Measurements from ENCODE around the gene KSR2.
"Not testable (repeated sequence)": the region's sequence is repeated elsewhere in the genome, so short reads cannot be mapped to it uniquely, and the experiment has no call there.

Gene KSR2

DNA sequence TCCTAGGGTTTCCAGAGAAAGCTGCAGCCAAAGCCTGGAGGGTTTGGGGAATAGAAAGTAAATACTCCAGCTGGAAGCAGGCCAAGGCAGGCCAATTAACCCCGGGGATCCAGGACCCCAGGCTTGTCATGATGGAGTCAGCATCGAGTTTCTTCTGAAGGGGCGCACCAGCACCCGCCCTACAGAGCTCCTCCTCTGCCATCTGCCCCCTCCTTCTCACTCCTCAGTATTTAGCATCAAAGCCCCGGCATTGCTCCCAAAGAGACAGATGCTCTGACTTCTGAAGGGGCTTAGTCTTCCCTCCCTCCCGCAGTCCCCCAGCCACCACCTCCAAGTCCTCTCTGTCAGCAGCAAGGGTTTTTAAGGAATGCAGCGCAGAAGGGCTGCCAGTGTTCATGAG lies 322.3 kb downstream of the KSR2 start:
- DNase-seq (ENCODE audit: low read depth in 4 of 4, low spot score in 1 of 4): no peak

DNA sequence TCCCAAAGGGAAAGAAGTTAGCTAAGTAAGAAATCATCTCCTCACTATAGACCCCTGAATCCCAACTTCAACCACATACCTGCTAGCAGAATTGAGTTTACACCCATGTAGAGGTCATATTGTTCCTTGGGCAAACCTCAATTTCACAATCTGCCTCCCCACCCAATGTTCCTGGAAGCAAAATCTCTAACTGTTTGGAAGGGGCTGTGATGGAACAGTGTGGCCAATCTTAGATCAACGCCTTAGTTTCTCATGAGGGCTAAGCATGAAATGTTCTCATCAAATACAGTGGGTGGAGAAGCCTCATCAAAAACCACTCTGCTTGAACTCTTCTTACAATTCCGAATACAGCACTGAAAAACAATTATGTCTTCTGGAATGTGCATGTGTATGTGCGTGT lies 323.3 kb downstream of the KSR2 start:
- no peak for DNase-seq (ENCODE audit: low read depth in 4 of 4, low spot score in 1 of 4)

DNA sequence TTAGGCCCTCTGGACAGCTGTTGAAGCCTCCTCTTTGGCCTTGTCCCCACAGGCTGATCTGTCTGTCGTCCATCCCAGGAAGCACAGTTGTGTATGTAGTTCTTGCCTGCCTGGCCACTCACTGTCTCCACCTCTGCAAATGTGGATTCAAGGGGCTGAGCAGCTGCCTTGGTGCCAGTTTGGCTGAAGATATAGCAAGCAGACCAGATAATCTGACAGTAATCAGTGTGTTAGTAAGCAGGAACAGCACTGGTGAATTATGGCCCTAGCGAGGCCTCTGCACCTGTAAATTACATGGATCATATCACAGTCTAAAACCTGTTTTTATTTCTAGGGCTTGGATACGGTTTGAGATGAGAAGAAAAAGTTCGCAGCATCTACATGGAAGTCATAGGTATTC lies 324.8 kb downstream of the KSR2 start:
- no peak for DNase-seq (ENCODE audit: low read depth in 4 of 4, low spot score in 1 of 4)

DNA sequence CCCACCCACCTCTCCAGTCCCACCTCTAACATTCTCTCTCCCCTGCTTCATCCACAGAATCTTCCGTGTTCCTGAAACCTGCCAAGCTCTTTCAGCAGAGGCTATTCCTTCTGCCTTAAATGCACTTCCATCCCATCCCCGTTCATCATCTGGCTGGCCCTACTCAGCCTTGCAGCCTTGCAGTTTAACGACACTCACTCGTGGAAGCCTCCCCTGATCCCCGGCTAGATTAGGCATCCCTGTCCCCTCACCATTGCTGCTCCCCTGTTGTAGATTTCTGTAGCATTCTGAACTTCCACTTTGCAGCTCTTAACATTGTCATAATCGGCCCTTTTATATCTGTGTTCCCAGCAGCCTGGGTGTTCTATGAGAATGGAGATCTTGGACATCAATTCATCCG lies 326.9 kb downstream of the KSR2 start:
- DNase-seq (ENCODE audit: low read depth in 4 of 4, low spot score in 1 of 4): no peak

DNA sequence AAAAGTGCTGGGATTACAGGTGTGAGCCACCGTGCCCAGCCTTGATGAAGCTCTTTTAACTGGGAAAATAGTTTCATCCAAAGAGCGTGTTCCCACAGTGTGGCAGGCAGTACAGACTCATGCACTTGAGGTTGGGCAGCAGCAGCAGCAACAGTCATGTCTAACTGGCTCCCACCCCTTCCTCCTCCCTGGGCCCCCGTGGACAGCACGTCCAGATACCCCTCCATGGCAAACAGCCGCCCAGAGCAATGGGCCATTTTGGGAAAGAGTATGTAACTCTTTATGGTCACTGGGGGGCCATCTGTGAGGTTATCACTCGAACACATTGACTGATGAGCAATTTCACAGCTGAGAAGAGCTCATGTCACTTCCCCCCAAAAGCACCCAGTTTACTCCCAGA lies 328.3 kb downstream of the KSR2 start:
- DNase-seq (ENCODE audit: low read depth in 4 of 4, low spot score in 1 of 4): no peak

DNA sequence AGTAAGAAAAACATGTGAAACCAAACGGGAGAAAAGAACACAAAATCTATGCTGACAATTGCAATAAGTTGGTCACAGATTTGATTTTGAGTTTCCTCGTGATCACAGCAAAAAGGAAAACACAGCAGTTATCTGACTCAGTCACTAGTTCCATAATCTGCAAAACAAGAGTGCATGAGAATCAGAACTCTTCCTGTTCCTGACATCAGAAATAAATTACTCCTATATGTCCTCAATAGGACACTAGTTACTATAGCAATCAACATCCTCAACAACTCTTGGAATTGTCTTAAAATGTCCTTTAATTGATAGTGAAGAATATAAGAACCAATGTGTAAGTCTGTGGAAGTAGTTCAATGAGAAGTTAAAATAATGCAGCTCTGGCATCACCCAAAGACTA lies 339.3 kb downstream of the KSR2 start:
- DNase-seq (ENCODE audit: low read depth in 4 of 4, low spot score in 1 of 4): no peak

DNA sequence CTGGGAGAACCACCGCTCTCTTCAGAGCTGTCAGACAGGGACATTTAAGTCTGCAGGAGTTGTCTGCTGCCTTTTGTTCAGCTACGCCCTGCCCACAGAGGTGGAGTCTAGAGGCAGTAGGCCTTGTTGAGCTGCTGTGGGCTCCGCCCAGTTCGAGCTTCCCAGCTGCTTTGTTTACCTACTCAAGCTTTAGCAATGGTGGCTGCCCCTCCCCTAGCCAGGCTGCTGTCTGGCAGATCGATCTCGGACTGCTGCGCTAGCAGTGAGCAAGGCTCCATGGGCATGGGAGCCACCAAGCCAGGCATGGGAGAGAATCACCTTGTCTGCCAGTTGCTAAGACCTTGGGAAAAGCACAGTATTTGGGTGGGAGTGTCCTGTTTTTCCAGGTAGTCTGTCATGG lies 340.1 kb downstream of the KSR2 start:
- not testable (repeated sequence) for DNase-seq (ENCODE audit: low read depth in 4 of 4, low spot score in 1 of 4)

DNA sequence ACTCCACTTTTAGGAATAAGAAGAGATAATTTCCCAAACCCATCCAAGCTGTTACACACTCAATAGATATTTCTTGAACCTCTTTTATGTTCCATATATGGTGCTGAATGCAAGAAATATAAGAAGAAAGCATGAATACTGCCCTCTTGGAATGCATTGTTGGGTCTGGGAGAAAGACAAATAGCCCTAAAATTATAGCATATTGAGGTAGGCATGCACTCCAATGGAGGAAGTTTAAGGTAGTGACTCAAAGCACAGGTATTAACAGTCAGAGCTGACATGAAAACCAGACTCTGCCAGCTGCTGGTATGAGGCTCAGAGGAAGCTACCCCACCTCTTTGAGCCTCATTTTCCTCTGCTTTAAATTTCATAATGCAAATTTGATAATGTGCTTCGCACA lies 346.0 kb downstream of the KSR2 start:
- no peak for DNase-seq (ENCODE audit: low read depth in 4 of 4, low spot score in 1 of 4)

DNA sequence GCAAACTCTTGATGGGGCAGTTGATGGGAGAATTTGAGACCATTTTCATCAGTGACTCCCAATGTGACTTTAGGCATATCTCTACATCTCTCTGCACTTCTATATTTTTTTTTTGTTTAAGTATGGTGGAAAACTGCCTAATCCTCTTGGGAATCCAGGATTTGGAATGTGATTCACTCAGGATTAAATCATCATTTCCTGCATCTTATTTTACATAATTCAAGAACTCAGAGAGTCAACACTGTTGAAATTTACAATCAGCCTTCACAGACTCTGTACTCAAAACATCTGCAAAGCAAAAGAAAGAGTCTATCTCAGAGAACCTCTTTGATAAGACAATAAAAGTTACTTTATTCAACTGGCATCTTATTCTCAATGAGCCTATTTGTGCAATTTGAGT lies 346.7 kb downstream of the KSR2 start:
- no peak for DNase-seq (ENCODE audit: low read depth in 4 of 4, low spot score in 1 of 4)

DNA sequence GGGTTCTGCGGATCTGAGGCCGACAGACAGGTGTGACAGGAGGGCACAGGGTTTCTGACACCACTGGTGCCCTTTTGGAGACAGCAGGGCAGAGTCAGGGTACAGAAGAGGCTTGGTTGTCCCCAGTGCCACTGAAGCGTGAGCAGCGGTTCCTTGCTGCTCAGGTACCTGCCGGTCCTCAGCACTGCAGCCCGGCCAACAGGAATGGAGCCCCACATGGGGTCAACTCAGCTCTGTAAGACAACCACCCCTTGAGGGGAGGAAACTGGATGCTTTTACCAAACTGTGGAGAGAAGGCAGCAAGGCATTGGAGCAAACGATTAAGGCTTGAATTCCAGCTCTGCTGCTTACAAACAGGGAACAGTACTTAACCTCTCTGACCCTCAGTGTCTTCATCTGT lies 361.0 kb downstream of the KSR2 start:
- no peak for DNase-seq (ENCODE audit: low read depth in 4 of 4, low spot score in 1 of 4)

DNA sequence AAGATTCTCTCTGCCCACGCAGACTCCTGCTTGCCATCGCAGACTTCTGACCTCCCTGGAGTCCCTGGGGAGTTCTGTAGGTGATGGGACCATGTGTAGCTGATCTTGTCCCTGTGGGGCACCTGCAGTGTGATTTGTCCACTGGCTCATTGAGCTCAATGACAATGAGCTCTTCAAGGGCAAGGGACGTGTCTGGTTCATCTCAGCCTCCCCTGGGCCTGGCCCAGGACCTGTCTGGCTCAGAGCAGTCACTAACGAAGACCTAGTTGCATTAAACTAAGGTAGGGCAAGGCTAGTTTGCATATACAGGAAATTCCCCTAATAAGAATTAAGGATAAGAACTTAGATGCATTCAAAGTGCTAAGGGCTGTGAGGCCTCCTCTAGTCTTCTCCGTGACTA lies 361.8 kb downstream of the KSR2 start:
- DNase-seq (ENCODE audit: low read depth in 4 of 4, low spot score in 1 of 4): no peak

DNA sequence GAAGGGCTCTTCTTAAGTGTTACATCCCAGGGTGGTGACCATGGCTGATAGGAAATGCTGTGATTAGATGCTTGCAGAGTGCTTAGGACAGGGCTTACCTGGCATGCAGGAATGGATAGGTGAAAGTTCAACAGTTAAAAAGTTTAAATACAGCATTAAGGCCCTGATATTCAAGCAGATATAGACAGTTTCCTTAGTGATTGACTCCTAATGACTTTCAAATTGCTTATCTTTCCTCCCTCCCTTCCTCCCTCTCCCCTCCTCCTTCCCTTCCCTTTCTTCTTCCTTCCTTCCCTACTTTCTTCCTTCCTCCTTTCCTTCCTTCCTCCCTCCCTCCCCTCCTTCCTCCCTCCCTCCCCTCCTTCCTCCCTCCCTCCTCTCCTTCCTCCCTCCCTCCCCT lies 362.8 kb downstream of the KSR2 start:
- no peak for DNase-seq (ENCODE audit: low read depth in 4 of 4, low spot score in 1 of 4)

DNA sequence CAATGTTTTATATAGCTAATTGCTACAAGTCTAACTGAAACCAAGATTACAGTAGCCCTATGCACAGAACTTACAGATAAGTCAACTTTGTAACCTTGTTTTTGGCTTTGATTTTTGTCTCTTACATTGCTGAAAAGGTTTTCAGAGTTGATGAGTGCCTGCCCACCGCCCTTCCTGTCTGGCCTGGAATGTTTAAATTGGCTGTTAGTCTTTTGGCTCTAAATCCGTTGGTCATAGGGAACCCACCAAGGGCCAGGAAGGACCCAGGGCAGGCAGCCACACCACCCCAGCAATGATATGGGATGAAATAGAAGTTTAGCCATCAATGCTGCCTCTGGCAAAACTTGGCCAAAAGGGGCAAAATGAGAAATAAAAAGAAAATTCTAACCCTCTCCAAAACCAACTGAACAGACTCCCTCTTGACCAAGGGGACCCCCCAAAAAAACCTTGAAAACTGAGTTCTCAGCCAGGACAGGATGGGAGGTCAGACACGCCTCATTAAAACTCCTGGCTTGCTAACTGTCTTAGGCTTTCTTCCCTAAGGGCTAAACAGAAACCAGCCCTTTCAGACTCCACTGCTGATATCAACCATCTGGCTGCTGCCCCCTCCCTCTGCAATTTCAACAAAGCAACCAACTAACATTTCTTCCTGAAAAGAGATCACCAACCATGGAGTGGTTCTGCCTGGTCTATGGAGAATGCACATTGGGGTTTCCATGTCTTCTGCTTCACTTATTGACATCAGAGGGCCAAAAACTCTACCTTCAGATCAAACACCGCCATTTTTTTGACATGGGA lies 365.3 kb downstream of the KSR2 start:
- no peak for DNase-seq (ENCODE audit: low read depth in 4 of 4, low spot score in 1 of 4)

DNA sequence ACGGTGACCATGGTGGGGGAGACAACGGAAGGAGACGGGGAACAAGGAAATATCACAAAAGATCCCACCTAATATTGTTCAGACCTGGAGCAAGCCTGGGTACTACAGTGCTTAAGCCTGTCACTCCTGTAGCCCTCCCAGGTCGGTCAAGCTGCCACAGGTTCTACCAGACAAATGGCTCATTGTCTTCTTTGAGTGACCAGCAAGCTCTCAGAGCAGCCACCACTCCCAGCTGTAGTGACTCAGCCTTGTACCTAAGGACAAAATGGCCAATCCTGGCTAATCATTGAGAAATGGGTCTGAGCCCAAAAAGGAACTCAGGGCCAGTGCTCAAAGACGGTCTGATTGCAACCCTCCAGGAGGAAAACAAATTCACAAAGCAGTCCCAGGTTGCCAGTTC lies 368.9 kb downstream of the KSR2 start:
- DNase-seq (ENCODE audit: low read depth in 4 of 4, low spot score in 1 of 4): no peak

DNA sequence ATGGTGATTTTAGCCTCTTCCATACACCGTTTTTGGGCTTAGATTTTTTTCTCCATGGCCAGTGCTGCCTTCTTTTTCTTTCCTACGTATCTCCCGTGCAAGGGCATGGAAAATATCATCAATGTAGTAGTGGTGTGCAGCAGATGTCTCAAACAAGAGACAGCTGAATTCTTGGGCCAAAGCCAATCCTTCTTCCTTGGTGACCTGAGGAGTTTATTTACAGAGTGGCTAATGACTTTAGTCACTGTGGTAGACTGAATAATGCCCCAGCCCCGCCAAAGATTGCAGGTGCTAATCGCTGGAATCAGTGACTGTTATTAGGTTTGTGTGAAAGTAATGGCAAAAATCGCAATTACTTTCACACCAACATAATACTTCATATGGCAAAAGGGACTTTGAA lies 371.8 kb downstream of the KSR2 start:
- DNase-seq (ENCODE audit: low read depth in 4 of 4, low spot score in 1 of 4): no peak

DNA sequence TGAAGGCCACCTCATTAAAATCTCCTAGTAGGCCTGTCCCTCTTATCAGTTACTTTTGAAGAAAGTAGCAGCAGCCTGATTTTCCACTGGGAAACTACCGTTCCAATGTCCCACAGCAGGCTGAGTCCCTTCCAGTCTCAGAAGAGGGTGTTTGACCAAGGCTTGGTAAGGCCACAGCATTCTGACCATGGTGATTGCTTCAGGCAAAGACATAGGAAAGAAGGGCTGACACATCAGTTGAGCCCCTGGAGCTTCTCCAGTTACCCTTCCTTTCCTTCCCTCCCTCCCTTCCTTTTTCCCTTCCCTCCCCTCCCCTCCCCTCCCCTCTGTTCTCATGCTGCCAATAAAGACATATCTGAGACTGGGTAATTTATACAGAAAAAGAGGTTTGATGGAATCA lies 373.0 kb downstream of the KSR2 start:
- DNase-seq (ENCODE audit: low read depth in 4 of 4, low spot score in 1 of 4): no peak

DNA sequence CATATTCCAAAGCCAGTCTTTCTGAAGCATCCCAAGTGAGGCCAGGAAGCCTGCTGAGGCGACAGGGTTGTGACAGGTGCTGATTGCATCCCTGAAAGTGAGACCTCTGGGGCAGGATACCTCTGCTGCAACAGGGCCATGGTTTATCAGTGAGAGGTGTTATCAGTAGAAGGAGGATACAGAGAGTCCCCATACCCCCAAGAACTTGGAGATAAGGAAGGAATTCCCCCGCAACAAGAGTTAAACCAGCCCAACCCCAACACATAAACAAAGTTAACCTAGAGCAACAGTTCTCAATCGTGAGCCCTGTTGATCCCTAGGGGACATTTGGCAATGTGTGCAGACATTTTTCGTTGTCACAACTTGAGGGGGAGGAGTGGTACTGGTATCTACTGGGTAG lies 374.3 kb downstream of the KSR2 start:
- no peak for DNase-seq (ENCODE audit: low read depth in 4 of 4, low spot score in 1 of 4)

DNA sequence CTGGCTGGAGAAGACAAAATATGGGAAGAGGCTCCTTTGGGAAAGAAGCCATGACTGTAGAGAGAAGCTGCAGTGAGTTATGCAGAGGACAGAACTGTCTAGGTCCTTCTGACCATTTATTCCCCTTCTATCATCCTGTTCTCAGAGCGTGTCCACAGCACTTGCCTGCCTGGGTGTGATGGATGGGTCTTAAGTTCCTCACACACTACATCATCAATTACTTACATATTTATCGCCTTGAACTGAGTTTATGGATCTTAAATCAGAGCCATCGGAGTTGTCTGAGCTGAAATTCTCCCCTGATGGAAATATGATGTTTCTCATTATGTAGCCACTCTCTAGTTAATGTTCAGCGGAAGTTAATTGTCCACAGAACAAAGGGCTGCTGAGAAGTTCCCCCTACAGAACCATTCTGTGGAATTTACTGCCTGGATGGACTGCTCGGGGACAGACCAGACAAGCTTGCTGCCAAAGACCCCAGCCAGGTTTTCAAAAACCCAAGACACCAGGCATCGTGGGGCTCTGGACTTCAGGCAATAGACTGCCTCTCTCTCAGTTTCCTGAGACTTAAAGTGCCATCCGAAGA lies 374.9 kb downstream of the KSR2 start:
- DNase-seq (ENCODE audit: low read depth in 4 of 4, low spot score in 1 of 4): no peak

DNA sequence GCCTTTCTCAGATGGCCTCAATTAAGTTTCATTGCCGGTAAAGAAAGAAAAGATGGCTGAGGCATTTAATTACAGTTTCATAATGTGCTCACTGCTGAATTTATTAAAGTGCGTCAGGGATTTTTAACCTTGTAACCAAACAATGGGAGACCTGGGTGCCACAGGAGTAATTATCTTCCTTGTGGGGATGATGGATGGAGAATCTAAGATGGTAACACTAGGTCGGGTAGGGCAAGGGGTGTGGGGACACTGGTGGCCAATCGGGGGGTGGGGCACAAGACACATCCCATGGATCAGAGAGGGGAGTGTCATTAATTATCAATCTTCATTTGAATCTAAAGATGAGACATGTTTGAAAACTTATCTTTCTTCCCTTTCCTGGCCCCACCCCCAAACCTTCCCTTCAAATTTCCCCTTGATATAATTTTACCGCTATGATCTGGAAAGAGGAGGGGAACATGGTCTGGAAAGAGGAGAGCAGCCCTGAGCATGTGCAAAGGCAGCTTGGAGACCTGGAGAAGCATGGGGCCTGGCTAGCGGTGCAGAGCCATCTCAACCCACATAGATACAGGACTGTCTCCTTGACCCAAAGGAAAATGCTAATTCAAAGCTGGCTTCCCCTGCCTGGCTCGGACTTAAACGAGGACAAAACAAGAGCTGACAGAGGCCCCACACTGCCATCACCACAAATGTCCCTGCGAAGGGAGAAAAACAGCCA lies 376.0 kb downstream of the KSR2 start:
- DNase-seq (ENCODE audit: low read depth in 4 of 4, low spot score in 1 of 4): no peak

DNA sequence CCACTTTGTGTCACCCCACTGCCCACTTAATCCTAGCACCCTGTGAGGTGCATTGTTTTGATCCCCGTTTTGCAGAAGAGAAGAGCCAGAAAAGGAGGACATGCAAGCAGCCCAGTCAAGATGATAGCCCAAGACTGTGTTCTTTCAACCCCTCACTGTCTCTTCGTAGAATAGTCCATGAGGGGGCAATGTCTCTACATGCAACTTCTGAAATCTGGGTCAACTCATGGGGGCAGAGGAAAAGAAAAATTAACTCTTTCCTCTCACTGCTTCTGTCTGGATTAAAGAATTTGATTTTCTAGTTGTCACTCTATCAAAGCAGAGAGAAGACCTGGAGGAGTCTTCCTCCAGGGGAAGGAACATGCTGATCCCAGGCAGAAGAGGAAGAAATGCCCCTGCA lies 377.8 kb downstream of the KSR2 start:
- no peak for DNase-seq (ENCODE audit: low read depth in 4 of 4, low spot score in 1 of 4)

DNA sequence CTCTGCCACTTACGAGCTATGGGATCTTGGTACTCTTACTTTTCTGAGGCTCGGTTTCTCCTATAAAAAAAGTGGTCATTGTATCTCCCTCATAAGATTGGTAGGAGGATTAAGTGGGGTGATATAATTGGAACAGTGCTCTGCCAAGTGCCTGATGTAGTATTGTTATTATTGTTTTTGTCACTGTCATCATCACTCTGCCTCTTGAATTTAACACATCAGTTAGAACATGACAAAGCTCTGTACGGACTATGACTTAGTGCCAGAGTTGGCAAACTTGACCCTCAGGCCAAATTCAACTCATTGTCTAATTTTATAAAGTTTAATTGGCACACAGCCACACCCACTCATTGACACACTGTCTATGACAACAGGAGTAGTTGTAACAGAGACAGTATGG lies 378.4 kb downstream of the KSR2 start:
- DNase-seq (ENCODE audit: low read depth in 4 of 4, low spot score in 1 of 4): no peak

DNA sequence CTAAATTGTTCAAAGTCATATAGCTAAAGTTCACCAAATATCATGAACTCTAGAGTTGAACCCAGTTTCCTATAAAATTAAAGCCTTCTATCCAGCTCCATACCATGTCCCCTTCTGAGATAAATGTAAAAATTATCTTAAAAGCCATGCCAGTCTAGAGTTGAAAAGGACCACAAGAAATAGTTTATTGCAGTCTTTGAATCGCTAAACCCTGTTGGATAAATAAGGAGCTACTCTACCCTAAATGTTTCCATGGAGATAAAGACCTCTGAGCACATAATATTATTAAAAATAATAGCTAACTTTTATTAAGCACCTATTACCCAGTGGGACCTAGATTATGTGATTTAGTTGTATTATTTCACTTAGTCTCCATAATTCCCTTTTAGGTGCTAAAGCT lies 379.8 kb downstream of the KSR2 start:
- no peak for DNase-seq (ENCODE audit: low read depth in 4 of 4, low spot score in 1 of 4)
